AG09309 (cell line): ENCODE data around the gene ZCCHC10.
"Not testable (repeated sequence)": the region's sequence is repeated elsewhere in the genome, so short reads cannot be mapped to it uniquely, and the experiment has no call there.

Source experiments
- DNase-seq: peaks from one replicate; pipeline ENCODE4 v3.0.0-alpha.2; 2010; ENCODE audit warnings: low read depth
- H3K4me3 ChIP-seq: 2 replicates; pipeline ENCODE4 v1.5.1; 2011; ENCODE audit warnings: mild to moderate bottlenecking, low read depth, low read length, moderate library complexity; ENCODE audit not compliant: control insufficient read depth
- CTCF ChIP-seq: IDR thresholded peaks from 2 replicates; pipeline ENCODE4 v1.5.1; 2011; ENCODE audit warnings: mild to moderate bottlenecking, low read depth, low read length, inconsistent platforms; ENCODE audit not compliant: insufficient read depth, control insufficient read depth; ENCODE audit errors: missing control alignments

The ZCCHC10 gene

DNA sequence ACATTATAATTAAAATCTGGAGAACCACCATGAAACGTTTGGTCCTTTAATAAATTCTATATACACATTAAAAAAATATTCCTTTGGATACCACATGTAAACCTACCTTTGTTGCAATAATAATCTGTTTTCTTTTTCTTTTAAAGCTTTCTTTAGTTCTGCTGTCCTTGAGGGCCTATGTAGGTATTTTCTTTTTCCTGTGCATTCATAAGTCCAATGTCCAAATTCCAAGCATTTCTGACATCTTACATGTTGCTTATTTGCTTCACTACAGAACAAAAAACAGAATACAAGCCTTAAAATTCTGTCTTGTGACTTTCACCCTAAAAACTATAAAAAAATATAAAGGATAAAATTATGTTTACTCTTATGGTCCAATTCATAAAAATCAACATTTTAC is 19.7 kb downstream of the ZCCHC10 start:
- H3K4me3 ChIP-seq = no peak overlapping the region
- no peak for TF ChIP-seq CTCF
- no peak for DNase-seq

- TF ChIP-seq CTCF = no peak
- no peak overlapping the region for H3K4me3 ChIP-seq
- DNase-seq = no peak
Measured at GRCh38 chr5:132999246-132999645, 27.1 kb downstream of the ZCCHC10 start.

DNA sequence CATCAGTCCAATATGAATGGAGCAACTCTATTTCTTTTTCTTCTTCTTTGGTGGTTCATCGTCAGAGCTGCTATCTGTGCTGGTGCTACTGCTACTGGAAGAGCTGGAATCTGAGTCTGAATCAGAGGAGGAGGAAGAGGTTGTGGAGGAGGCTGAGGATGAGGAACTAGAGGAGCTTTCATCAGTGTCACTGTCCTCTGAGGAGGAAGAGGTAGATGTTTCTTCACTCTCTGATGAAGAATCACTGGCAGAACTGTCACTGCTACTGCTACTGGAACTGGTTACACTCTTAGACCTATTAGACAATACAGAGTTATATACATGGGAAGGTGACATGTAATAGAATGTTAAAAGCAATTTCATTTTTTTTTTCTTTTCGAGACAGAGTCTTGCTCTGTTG is 27.8 kb downstream of the ZCCHC10 start:
- H3K4me3 ChIP-seq = no peak overlapping the region
- no peak for TF ChIP-seq CTCF
- no peak for DNase-seq

GRCh38 chr5:132996307-132996706 is 30.0 kb downstream of the ZCCHC10 start:
- no peak overlapping the region for H3K4me3 ChIP-seq
- TF ChIP-seq CTCF = no peak
- DNase-seq = no peak

- no peak overlapping the region for H3K4me3 ChIP-seq
- no peak for DNase-seq
- no peak for TF ChIP-seq CTCF
Measured at GRCh38 chr5:132987531-132988408, 38.6 kb downstream of the ZCCHC10 start.

DNA sequence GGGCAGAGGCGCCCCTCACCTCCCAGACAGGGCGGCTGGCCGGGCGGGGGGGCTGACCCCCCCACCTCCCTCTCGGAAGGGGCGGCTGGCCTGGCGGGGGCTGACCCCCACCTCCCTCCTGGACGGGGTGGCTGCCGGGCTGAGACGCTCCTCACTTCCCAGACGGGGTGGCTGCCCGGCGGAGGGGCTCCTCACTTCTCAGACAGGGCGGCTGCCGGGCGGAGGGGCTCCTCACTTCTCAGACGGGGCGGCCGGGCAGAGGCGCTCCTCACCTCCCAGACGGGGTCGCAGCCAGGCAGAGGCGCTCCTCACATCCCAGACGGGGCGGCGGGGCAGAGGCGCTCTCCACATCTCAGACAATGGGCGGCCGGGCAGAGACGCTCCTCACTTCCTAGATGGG is 43.4 kb downstream of the ZCCHC10 start:
- not testable (repeated sequence) for DNase-seq, H3K4me3 ChIP-seq

GRCh38 chr5:132981288-132981687 is 45.1 kb downstream of the ZCCHC10 start:
- no peak overlapping the region for H3K4me3 ChIP-seq
- DNase-seq = no peak
- TF ChIP-seq CTCF = no peak
